Right atrium auricular region (tissue), 2 donors: ENCODE data around the gene PRDM15. TPM values are rescaled to one million over a fixed set of nuclear protein-coding genes. Genes with fewer than 3 reads are reported as not detected.

Experiments used
- DNase-seq: peaks from one replicate; pipeline ENCODE4 v3.0.0-alpha.2; 2019; ENCODE audit warnings: low spot score
- H3K27ac ChIP-seq, 2 donors: fragments of 200-600 bp; sonication (generic); 1 replicate in 1 of 2; 2 replicates in 1 of 2; pipeline ENCODE4 v1.5.1; 2016 to 2019
- H3K27me3 ChIP-seq, 2 donors: fragments of 200-600 bp; sonication (generic); one replicate each; pipeline versions ENCODE4 v1.5.1 to v1.6.0; 2017 to 2019
- H3K36me3 ChIP-seq: fragments of 200-600 bp; sonication (generic); one replicate; pipeline ENCODE4 v1.5.1; 2016
- H3K4me1 ChIP-seq, 2 donors: fragments of 200-600 bp; sonication (generic); one replicate each; pipeline versions ENCODE4 v1.5.1 to v1.6.0; 2017 to 2019
- H3K4me3 ChIP-seq, 2 donors: fragments of 200-600 bp; sonication (generic); 1 replicate in 1 of 2; 2 replicates in 1 of 2; pipeline ENCODE4 v1.5.1; 2017 to 2019; ENCODE audit warnings: mild to moderate bottlenecking in 1 of 2, moderate library complexity in 1 of 2
- H3K9me3 ChIP-seq, 2 donors: fragments of 200-600 bp; sonication (generic); one replicate each; pipeline ENCODE4 v1.5.1; 2019
- total RNA-seq, 2 donors: library from RNA; depleted of rRNA; stranded (reverse); fragments of >200 nt; gene quantifications; one replicate each; pipeline ENCODE4 v1.1.0, GENCODE V29; 2016
- TF ChIP-seq, protein P1 (sequence below), 2 donors: fragments of 200-600 bp; sonication (generic); IDR thresholded peaks; one replicate each; pipeline ENCODE4 v1.5.1; 2019; ENCODE audit warnings: antibody characterized with exemption in 2 of 2

Gene PRDM15
- total RNA-seq, 2 donors from 2014 or later = 2.6 to 4.2 TPM

DNA sequence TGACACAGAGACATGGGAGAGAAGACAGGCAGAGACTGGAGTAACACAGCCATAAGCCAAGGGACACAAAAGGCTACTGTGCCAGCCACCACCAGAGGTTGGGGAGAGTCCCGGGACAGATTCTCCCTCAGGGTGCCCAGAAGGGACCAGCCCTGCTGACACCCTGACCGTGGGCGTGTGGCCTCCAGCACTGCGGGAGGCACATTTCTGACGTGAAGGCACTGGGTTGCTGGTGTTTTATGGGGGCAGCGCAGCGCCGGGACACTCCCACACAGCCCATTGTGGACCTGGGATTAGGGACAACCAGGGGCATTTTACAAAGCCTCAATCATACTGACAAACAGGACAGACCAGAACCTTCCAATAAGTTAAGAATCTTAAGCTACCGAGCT lies 26.2 kb downstream of the PRDM15 start:
- Histone ChIP-seq H3K4me3 (no peak overlapping the region), H3K4me1 (no peaks in the 10 kb centered on the region), H3K27me3 (no peaks in the 10 kb centered on the region), H3K36me3 (peaks cover 13% of the 10 kb centered on the region), H3K27ac (no peak overlapping the region), H3K9me3 (no peaks in the 10 kb centered on the region)
- TF ChIP-seq, protein P1, sequence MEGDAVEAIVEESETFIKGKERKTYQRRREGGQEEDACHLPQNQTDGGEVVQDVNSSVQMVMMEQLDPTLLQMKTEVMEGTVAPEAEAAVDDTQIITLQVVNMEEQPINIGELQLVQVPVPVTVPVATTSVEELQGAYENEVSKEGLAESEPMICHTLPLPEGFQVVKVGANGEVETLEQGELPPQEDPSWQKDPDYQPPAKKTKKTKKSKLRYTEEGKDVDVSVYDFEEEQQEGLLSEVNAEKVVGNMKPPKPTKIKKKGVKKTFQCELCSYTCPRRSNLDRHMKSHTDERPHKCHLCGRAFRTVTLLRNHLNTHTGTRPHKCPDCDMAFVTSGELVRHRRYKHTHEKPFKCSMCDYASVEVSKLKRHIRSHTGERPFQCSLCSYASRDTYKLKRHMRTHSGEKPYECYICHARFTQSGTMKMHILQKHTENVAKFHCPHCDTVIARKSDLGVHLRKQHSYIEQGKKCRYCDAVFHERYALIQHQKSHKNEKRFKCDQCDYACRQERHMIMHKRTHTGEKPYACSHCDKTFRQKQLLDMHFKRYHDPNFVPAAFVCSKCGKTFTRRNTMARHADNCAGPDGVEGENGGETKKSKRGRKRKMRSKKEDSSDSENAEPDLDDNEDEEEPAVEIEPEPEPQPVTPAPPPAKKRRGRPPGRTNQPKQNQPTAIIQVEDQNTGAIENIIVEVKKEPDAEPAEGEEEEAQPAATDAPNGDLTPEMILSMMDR (IDR thresholded peaks at IDR 0.05) = no peak
- DNase-seq = no peak

DNA sequence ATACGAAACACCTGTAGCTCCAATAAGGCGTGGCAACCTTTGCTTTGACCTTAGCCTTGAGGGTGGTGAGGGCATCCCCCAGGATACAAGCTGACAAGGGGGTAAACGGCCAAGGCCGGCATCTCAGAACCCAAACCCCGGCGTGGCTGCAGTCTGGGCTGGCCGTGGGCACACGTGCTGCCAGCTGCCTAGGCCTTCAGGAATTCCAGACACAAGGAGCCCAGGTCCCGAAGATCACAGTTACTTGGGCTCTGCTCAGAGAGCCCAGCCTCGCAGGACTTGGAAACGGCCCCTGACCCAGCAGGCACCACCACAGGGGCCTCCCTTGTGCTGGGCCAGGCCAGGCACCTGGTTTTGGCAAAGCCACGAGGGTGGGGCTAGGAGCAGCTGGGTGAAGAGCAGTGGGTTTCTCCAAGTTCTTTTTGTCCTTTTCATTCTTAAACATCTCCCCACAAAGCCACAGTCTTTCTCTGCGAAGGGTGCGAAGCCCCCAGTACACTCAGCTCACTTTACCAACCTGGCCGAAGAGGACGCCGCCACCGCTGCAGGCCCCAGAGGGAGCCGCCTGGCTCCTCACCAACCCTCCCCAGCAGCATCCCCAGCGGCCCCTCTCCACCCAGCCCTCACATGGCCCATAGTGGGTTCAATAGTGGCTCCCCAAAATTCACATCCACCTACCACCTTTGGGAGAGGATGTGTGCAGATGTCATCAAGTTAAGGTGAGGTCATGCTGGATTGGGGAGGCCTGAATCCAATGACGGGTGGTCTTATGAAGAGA lies 26.8 kb downstream of the PRDM15 start:
- Histone ChIP-seq H3K27me3 (no peaks in the 10 kb centered on the region), H3K9me3 (no peaks in the 10 kb centered on the region), H3K4me1 (no peaks in the 10 kb centered on the region), H3K4me3 (no peak overlapping the region), H3K36me3 (peaks cover 13% of the 10 kb centered on the region), H3K27ac (no peak overlapping the region)
- TF ChIP-seq, protein P1 (IDR thresholded peaks at IDR 0.05) = no peak
- no peak for DNase-seq

DNA sequence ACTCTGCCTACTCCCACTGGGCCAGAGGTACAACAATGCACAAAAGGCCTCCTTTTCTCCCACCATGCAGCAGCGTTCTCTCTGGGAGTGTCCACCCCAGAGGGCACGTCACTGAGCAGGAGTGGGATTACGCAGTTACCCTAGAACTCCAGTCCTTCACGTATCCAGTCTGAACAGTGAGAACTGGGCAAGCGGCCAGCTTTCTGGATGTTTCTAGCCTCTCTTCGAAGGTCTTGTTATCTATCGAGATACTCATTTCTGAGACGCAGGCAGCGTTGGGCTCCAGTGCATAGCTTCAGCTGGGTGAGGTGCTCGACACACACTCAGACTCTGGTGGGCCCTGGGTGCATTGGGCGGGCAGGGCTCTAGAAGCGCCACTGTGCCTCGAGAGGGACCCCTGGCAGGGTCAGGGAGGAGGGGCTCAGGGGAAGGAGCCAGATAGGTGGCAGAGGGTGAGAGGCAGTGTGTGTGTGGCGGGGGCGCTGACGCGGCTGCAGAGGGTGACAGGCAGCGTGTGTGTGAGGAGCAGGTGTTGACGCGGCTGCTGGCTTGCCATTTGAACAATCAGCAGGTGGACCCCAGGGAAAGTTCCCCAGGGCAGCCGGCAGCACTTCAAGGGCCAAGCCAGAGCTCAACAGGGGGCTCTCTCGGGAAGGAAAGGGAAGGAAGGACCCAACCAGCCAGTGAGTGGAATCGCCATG lies 27.9 kb downstream of the PRDM15 start:
- DNase-seq = no peak
- no peaks in the 10 kb centered on the region for H3K9me3 ChIP-seq
- H3K4me1 ChIP-seq = no peaks in the 10 kb centered on the region
- TF ChIP-seq, protein P1 (IDR thresholded peaks at IDR 0.05) = no peak
- no peaks in the 10 kb centered on the region for H3K27me3 ChIP-seq
- no peak overlapping the region for H3K4me3 ChIP-seq
- H3K27ac ChIP-seq = no peak overlapping the region
- peaks cover 7% of the 10 kb centered on the region for H3K36me3 ChIP-seq

DNA sequence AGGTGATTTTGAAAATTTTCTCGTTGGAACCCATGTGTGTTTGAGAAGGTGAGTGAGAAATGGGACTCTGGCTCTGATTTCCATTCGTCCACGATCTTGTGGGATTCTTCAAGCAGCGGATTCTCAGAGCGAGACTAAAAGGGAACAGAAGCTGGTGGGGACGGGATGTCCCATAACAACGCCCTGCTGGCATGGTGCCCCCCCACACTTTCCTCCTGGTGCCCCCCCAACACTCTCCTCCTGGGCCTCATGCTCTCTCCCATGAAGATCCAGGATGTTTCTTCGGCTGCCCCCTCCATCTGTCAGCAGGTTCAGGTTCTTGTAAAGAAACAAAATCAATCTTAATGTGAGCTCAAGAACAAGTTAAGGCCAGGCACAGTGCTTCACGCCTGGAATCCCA lies 29.1 kb downstream of the PRDM15 start:
- peaks cover 7% of the 10 kb centered on the region for H3K36me3 ChIP-seq
- DNase-seq = no peak
- no peaks in the 10 kb centered on the region for H3K27me3 ChIP-seq
- TF ChIP-seq, protein P1 (IDR thresholded peaks at IDR 0.05) = no peak
- no peaks in the 10 kb centered on the region for H3K9me3 ChIP-seq
- no peak overlapping the region for H3K27ac ChIP-seq
- peaks cover 0 to 4% of the 10 kb centered on the region in 2 donors for H3K4me1 ChIP-seq
- no peak overlapping the region for H3K4me3 ChIP-seq

DNA sequence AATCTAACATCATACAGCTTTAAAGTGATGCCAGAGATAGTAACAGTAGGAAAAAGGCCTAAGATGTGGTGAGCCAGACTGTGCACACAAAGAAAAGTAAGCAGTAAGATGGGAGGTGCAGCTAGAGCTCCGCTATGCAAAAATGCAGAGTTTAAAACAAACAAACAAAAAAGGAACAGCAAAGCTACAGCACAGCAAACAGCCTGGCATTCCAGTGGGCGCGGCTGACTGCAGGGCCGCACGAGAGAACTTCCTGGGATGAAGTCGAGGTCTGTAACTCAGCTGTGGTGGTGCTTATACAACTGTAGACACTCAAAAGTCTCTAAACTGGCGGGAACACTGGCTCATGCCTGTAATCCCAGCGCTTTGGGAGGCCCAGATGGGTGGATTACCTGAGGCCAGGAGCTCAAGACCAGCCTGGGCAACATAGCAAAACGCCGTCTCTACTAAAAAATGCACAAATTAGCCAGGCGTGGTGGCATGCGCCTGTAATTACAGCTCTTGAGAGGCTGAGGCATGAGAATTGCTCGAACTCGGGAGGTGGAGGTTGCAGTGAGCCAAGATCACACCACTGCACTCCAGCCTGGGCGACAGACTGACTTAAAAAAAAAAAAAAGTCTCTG lies 30.1 kb downstream of the PRDM15 start:
- DNase-seq = no peak
- H3K27ac ChIP-seq = no peak overlapping the region
- no peaks in the 10 kb centered on the region for H3K9me3 ChIP-seq
- H3K4me3 ChIP-seq = no peak overlapping the region
- no peaks in the 10 kb centered on the region for H3K36me3 ChIP-seq
- TF ChIP-seq, protein P1 (IDR thresholded peaks at IDR 0.05) = no peak
- no peaks in the 10 kb centered on the region for H3K27me3 ChIP-seq
- peaks cover 0 to 6% of the 10 kb centered on the region in 2 donors for H3K4me1 ChIP-seq
